ENCODE data around the gene PTPRM. TPM values are rescaled to one million over a fixed set of nuclear protein-coding genes. Genes with fewer than 3 reads are reported as not detected.

The PTPRM gene
- total RNA-seq, 1 experiment from 2014 or later = 11.1 TPM

DNA sequence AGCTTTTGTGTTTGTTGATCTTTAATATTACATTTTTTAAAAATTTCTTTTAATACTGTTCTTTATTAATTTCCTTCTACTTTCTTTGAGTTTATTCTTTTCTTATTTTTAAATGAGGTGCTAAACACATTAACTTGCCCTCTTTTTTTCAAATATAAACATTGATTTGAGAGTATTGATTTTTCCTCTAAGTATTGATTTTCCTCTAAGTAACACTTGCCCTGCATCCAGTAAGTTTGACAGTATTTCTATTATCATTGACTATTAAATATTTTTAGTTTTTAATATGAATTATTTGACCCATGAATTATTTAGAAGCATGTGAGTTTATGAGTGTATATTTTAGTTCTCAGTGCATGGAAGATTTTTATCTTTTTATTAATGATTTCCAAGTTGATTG is 705.1 kb downstream of the PTPRM start:
- ATAC-seq = no peak
- H3K27ac Mint-ChIP-seq = no peak overlapping the region
- CTCF ChIA-PET = no interaction called here
- POLR2A ChIA-PET = no interaction called here
- no peaks in the 10 kb centered on the region; the same call in 1 of the 2 replicates for H3K4me1 Mint-ChIP-seq
- TF ChIP-seq, protein P1, sequence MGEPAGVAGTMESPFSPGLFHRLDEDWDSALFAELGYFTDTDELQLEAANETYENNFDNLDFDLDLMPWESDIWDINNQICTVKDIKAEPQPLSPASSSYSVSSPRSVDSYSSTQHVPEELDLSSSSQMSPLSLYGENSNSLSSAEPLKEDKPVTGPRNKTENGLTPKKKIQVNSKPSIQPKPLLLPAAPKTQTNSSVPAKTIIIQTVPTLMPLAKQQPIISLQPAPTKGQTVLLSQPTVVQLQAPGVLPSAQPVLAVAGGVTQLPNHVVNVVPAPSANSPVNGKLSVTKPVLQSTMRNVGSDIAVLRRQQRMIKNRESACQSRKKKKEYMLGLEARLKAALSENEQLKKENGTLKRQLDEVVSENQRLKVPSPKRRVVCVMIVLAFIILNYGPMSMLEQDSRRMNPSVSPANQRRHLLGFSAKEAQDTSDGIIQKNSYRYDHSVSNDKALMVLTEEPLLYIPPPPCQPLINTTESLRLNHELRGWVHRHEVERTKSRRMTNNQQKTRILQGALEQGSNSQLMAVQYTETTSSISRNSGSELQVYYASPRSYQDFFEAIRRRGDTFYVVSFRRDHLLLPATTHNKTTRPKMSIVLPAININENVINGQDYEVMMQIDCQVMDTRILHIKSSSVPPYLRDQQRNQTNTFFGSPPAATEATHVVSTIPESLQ (CRISPR knock-in tag; IDR thresholded peaks at IDR 0.05) = no peak
- TF ChIP-seq NR3C1 (CRISPR knock-in tag; conservative IDR thresholded peaks at IDR 0.05; ENCODE audit: low read depth) = no peak
- TF ChIP-seq, protein P2, sequence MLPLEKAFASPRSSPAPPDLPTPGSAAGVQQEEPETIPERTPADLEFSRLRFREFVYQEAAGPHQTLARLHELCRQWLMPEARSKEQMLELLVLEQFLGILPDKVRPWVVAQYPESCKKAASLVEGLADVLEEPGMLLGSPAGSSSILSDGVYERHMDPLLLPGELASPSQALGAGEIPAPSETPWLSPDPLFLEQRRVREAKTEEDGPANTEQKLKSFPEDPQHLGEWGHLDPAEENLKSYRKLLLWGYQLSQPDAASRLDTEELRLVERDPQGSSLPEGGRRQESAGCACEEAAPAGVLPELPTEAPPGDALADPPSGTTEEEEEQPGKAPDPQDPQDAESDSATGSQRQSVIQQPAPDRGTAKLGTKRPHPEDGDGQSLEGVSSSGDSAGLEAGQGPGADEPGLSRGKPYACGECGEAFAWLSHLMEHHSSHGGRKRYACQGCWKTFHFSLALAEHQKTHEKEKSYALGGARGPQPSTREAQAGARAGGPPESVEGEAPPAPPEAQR (CRISPR knock-in tag; IDR thresholded peaks at IDR 0.05) = no peak
- TF ChIP-seq, protein P3, sequence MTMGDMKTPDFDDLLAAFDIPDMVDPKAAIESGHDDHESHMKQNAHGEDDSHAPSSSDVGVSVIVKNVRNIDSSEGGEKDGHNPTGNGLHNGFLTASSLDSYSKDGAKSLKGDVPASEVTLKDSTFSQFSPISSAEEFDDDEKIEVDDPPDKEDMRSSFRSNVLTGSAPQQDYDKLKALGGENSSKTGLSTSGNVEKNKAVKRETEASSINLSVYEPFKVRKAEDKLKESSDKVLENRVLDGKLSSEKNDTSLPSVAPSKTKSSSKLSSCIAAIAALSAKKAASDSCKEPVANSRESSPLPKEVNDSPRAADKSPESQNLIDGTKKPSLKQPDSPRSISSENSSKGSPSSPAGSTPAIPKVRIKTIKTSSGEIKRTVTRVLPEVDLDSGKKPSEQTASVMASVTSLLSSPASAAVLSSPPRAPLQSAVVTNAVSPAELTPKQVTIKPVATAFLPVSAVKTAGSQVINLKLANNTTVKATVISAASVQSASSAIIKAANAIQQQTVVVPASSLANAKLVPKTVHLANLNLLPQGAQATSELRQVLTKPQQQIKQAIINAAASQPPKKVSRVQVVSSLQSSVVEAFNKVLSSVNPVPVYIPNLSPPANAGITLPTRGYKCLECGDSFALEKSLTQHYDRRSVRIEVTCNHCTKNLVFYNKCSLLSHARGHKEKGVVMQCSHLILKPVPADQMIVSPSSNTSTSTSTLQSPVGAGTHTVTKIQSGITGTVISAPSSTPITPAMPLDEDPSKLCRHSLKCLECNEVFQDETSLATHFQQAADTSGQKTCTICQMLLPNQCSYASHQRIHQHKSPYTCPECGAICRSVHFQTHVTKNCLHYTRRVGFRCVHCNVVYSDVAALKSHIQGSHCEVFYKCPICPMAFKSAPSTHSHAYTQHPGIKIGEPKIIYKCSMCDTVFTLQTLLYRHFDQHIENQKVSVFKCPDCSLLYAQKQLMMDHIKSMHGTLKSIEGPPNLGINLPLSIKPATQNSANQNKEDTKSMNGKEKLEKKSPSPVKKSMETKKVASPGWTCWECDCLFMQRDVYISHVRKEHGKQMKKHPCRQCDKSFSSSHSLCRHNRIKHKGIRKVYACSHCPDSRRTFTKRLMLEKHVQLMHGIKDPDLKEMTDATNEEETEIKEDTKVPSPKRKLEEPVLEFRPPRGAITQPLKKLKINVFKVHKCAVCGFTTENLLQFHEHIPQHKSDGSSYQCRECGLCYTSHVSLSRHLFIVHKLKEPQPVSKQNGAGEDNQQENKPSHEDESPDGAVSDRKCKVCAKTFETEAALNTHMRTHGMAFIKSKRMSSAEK (CRISPR knock-in tag; IDR thresholded peaks at IDR 0.05; ENCODE audit: borderline replicate concordance) = no peak
- TF ChIP-seq, protein P4, sequence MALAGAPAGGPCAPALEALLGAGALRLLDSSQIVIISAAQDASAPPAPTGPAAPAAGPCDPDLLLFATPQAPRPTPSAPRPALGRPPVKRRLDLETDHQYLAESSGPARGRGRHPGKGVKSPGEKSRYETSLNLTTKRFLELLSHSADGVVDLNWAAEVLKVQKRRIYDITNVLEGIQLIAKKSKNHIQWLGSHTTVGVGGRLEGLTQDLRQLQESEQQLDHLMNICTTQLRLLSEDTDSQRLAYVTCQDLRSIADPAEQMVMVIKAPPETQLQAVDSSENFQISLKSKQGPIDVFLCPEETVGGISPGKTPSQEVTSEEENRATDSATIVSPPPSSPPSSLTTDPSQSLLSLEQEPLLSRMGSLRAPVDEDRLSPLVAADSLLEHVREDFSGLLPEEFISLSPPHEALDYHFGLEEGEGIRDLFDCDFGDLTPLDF (CRISPR knock-in tag; IDR thresholded peaks at IDR 0.05) = no peak
- TF ChIP-seq ESRRA (CRISPR knock-in tag; IDR thresholded peaks at IDR 0.05; ENCODE audit: borderline replicate concordance) = no peak
- TF ChIP-seq ZNF219 (CRISPR knock-in tag; IDR thresholded peaks at IDR 0.05; ENCODE audit: borderline replicate concordance) = no peak
- TF ChIP-seq, protein P5, sequence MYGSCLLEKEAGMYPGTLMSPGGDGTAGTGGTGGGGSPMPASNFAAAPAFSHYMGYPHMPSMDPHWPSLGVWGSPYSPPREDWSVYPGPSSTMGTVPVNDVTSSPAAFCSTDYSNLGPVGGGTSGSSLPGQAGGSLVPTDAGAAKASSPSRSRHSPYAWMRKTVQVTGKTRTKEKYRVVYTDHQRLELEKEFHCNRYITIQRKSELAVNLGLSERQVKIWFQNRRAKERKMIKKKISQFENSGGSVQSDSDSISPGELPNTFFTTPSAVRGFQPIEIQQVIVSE (CRISPR knock-in tag; IDR thresholded peaks at IDR 0.05; ENCODE audit: borderline replicate concordance) = no peak
- TF ChIP-seq ZNF232 (CRISPR knock-in tag; IDR thresholded peaks at IDR 0.05) = no peak
- TF ChIP-seq, protein P6, sequence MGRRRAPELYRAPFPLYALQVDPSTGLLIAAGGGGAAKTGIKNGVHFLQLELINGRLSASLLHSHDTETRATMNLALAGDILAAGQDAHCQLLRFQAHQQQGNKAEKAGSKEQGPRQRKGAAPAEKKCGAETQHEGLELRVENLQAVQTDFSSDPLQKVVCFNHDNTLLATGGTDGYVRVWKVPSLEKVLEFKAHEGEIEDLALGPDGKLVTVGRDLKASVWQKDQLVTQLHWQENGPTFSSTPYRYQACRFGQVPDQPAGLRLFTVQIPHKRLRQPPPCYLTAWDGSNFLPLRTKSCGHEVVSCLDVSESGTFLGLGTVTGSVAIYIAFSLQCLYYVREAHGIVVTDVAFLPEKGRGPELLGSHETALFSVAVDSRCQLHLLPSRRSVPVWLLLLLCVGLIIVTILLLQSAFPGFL (CRISPR knock-in tag; IDR thresholded peaks at IDR 0.05; ENCODE audit: borderline replicate concordance) = no peak
- H3K4me3 Mint-ChIP-seq = no peak overlapping the region
- H3K27me3 Mint-ChIP-seq (ENCODE audit: low read depth) = no peaks in the 10 kb centered on the region
- DNase-seq (ENCODE audit: low spot score) = no peak
- peaks cover 6% of the 10 kb centered on the region for H3K9me3 Mint-ChIP-seq
- H3K36me3 Mint-ChIP-seq = no peaks in the 10 kb centered on the region

DNA sequence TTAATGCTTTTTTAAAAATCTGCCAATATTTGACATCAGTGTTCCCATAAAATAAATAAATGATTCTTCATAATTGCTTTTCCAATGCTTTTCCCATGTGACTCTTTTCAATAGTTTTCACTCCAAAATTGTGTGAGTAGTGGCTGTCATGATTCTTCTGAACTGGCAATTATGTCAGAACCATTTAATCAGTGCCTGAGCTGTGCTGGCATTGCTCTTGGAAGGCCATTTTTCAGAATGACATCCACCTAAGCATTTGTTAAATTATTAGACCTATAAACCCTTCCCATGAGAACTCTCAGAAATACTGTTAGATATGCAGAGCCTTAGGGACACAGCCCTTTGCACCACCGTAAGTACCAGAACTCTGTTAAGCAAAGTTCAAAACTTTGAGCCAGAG is 707.3 kb downstream of the PTPRM start:
- H3K9me3 Mint-ChIP-seq = peaks cover 6% of the 10 kb centered on the region
- DNase-seq (ENCODE audit: low spot score) (no peak), ATAC-seq (no peak)
- POLR2A ChIA-PET = no interaction called here
- no peaks in the 10 kb centered on the region for H3K36me3 Mint-ChIP-seq
- CTCF ChIA-PET = interaction anchor here (1.3 kb wide), 1 partner anchor 115 kb away, joined by 4 read pairs; no protein-coding TSS in a partner anchor
- no peaks in the 10 kb centered on the region for H3K27me3 Mint-ChIP-seq (ENCODE audit: low read depth)
- no peak overlapping the region for H3K27ac Mint-ChIP-seq
- H3K4me3 Mint-ChIP-seq = no peak overlapping the region
- peaks cover 2% of the 10 kb centered on the region for H3K4me1 Mint-ChIP-seq
- no peak for TF ChIP-seq ZNF232 (CRISPR knock-in tag; IDR thresholded peaks at IDR 0.05)
- TF ChIP-seq, protein P7, sequence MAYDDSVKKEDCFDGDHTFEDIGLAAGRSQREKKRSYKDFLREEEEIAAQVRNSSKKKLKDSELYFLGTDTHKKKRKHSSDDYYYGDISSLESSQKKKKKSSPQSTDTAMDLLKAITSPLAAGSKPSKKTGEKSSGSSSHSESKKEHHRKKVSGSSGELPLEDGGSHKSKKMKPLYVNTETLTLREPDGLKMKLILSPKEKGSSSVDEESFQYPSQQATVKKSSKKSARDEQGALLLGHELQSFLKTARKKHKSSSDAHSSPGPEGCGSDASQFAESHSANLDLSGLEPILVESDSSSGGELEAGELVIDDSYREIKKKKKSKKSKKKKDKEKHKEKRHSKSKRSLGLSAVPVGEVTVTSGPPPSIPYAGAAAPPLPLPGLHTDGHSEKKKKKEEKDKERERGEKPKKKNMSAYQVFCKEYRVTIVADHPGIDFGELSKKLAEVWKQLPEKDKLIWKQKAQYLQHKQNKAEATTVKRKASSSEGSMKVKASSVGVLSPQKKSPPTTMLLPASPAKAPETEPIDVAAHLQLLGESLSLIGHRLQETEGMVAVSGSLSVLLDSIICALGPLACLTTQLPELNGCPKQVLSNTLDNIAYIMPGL (CRISPR knock-in tag; IDR thresholded peaks at IDR 0.05) = no peak
- no peak for TF ChIP-seq TP53 (CRISPR knock-in tag; IDR thresholded peaks at IDR 0.05)
- TF ChIP-seq GABPB1 (CRISPR knock-in tag; IDR thresholded peaks at IDR 0.05) = no peak
- no peak for TF ChIP-seq CBFB (CRISPR knock-in tag; IDR thresholded peaks at IDR 0.05; ENCODE audit: low read depth)
- TF ChIP-seq ETV6 (CRISPR knock-in tag; IDR thresholded peaks at IDR 0.05) = no peak
- TF ChIP-seq, protein P8, sequence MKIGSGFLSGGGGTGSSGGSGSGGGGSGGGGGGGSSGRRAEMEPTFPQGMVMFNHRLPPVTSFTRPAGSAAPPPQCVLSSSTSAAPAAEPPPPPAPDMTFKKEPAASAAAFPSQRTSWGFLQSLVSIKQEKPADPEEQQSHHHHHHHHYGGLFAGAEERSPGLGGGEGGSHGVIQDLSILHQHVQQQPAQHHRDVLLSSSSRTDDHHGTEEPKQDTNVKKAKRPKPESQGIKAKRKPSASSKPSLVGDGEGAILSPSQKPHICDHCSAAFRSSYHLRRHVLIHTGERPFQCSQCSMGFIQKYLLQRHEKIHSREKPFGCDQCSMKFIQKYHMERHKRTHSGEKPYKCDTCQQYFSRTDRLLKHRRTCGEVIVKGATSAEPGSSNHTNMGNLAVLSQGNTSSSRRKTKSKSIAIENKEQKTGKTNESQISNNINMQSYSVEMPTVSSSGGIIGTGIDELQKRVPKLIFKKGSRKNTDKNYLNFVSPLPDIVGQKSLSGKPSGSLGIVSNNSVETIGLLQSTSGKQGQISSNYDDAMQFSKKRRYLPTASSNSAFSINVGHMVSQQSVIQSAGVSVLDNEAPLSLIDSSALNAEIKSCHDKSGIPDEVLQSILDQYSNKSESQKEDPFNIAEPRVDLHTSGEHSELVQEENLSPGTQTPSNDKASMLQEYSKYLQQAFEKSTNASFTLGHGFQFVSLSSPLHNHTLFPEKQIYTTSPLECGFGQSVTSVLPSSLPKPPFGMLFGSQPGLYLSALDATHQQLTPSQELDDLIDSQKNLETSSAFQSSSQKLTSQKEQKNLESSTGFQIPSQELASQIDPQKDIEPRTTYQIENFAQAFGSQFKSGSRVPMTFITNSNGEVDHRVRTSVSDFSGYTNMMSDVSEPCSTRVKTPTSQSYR (CRISPR knock-in tag; IDR thresholded peaks at IDR 0.05) = no peak
- no peak for TF ChIP-seq FOXJ3 (CRISPR knock-in tag; IDR thresholded peaks at IDR 0.05; ENCODE audit: borderline replicate concordance)
- no peak for TF ChIP-seq ATF1 (CRISPR knock-in tag; IDR thresholded peaks at IDR 0.05)
